Measurements from ENCODE around the gene MAP3K2.
A peak's percentile ranks its signal among the peaks of the same experiment; 100 is the strongest.

The MAP3K2 gene

GRCh38 chr2:127400533-127400896 is 12.7 kb upstream of the MAP3K2 start:
- TF ChIP-seq CTCF (IDR thresholded peaks at IDR 0.05; ENCODE audit: low read depth, low read length, missing control alignments), result no peak
- in situ Hi-C loops (cut with HindIII; ENCODE audit: low sequenced_read_pairs), result no loop called here
- no peak for DNase-seq (ENCODE audit: low read depth)
- no peak overlapping the region for H3K4me3 ChIP-seq (ENCODE audit: low read depth, low read length)

- DNase-seq (ENCODE audit: low read depth), result peak; percentile 81
- in situ Hi-C loops (cut with HindIII; ENCODE audit: low sequenced_read_pairs), result no loop called here
Observed at GRCh38 chr2:127398239-127398590, 10.4 kb upstream of the MAP3K2 start.

GRCh38 chr2:127397568-127398238 is 9.9 kb upstream of the MAP3K2 start:
- no peak for DNase-seq (ENCODE audit: low read depth)
- no peak for TF ChIP-seq CTCF (IDR thresholded peaks at IDR 0.05; ENCODE audit: low read depth, low read length, missing control alignments)
- in situ Hi-C loops (cut with HindIII; ENCODE audit: low sequenced_read_pairs), result no loop called here
- H3K4me3 ChIP-seq (ENCODE audit: low read depth, low read length), result no peak overlapping the region

More at GRCh38 chr2:127398239-127398590, 10.4 kb upstream of the MAP3K2 start:
- no peak for TF ChIP-seq CTCF (IDR thresholded peaks at IDR 0.05; ENCODE audit: low read depth, low read length, missing control alignments)
- no peak overlapping the region for H3K4me3 ChIP-seq (ENCODE audit: low read depth, low read length)

- H3K4me3 ChIP-seq (ENCODE audit: low read depth, low read length), result no peak overlapping the region
- TF ChIP-seq CTCF (IDR thresholded peaks at IDR 0.05; ENCODE audit: low read depth, low read length, missing control alignments), result no peak
- in situ Hi-C loops (cut with HindIII; ENCODE audit: low sequenced_read_pairs), result no loop called here
- DNase-seq (ENCODE audit: low read depth), result no peak
Observed at GRCh38 chr2:127394492-127394891, 6.7 kb upstream of the MAP3K2 start.

GRCh38 chr2:127392828-127393578 is 5.2 kb upstream of the MAP3K2 start:
- no peak for TF ChIP-seq CTCF (IDR thresholded peaks at IDR 0.05; ENCODE audit: low read depth, low read length, missing control alignments)
- in situ Hi-C loops (cut with HindIII; ENCODE audit: low sequenced_read_pairs), result no loop called here
- DNase-seq (ENCODE audit: low read depth), result no peak
- no peak overlapping the region for H3K4me3 ChIP-seq (ENCODE audit: low read depth, low read length)

GRCh38 chr2:127392133-127392827 is 4.5 kb upstream of the MAP3K2 start:
- in situ Hi-C loops (cut with HindIII; ENCODE audit: low sequenced_read_pairs), result no loop called here
- no peak overlapping the region for H3K4me3 ChIP-seq (ENCODE audit: low read depth, low read length)
- no peak for TF ChIP-seq CTCF (IDR thresholded peaks at IDR 0.05; ENCODE audit: low read depth, low read length, missing control alignments)
- DNase-seq (ENCODE audit: low read depth), result no peak

All from astrocyte of the cerebellum (primary cell).